Testis (tissue), 2 donors: Measurements from ENCODE around the gene ATG7.

ENCODE experiments used
- POLR2A ChIP-seq: fragments of 450-650 bp; IDR thresholded peaks from one replicate; pipeline ENCODE4 v1.6.1; 2017; ENCODE audit warnings: antibody characterized with exemption, mild to moderate bottlenecking, moderate library complexity
- TF ChIP-seq, protein P1 (sequence below), 3 experiments: fragments of 450-650 bp in 2 of 3; fragments of 200-600 bp in 1 of 3; sonication (generic) in 1 of 3; IDR thresholded peaks; one replicate each; pipeline ENCODE4 v1.5.1; 2016 to 2019; ENCODE audit warnings: antibody characterized with exemption in 3 of 3, mild to moderate bottlenecking in 2 of 3, moderate library complexity in 1 of 3

GRCh38 chr3:11575677-11576076, 303.5 kb downstream of the ATG7 start:
- TF ChIP-seq, protein P1, sequence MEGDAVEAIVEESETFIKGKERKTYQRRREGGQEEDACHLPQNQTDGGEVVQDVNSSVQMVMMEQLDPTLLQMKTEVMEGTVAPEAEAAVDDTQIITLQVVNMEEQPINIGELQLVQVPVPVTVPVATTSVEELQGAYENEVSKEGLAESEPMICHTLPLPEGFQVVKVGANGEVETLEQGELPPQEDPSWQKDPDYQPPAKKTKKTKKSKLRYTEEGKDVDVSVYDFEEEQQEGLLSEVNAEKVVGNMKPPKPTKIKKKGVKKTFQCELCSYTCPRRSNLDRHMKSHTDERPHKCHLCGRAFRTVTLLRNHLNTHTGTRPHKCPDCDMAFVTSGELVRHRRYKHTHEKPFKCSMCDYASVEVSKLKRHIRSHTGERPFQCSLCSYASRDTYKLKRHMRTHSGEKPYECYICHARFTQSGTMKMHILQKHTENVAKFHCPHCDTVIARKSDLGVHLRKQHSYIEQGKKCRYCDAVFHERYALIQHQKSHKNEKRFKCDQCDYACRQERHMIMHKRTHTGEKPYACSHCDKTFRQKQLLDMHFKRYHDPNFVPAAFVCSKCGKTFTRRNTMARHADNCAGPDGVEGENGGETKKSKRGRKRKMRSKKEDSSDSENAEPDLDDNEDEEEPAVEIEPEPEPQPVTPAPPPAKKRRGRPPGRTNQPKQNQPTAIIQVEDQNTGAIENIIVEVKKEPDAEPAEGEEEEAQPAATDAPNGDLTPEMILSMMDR (IDR thresholded peaks at IDR 0.05): no peak
- no peak for TF ChIP-seq POLR2A
